ENCODE data around the gene ATP9B. TPM values are rescaled to one million over a fixed set of nuclear protein-coding genes. Genes with fewer than 3 reads are reported as not detected.

Gene ATP9B
- polyA plus RNA-seq, 1 of the 3 experiments (the other 2 are of a cell fraction), result 11.2 TPM

DNA sequence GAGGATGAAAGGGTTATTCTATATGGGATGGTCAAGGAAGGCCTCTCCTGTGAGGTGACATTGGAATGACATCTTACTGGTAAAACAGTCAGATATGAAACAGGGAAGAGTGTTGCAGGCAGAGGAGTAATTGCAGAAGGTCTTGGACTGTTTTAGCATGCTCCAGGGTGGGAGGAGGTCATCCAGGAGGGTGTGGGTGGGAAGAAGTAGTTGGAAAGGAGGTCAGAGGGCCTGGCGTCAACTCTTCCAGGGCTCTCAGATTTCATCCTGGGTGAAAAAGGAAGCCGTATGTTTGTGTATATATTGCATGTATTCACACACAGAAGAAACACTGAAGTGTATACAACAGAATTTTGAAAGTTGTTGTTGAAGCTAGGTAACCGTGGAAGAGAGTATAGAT lies 48.2 kb downstream of the ATP9B start:
- Histone ChIP-seq H3K9me3 (no peaks in the 10 kb centered on the region), H3K9ac (no peak overlapping the region), H3K4me1 (ENCODE audit: control insufficient read depth in 1 of 2, insufficient read depth in 2 of 2, low read depth in 1 of 2, low read length in 1 of 2) (no peaks in the 10 kb centered on the region), H3K4me3 (ENCODE audit: low read depth in 2 of 2, low read length in 1 of 2) (no peak overlapping the region), H3K36me3 (replicated peaks in 1 of 2; ENCODE audit: control insufficient read depth in 1 of 2, insufficient read depth in 2 of 2, low read length in 1 of 2) (peaks cover 0 to 9% of the 10 kb centered on the region in 2 experiments), H3K9me2 (no peaks in the 10 kb centered on the region), H3K27ac (ENCODE audit: low read depth in 2 of 2, low read length in 1 of 2) (no peak overlapping the region), H3K4me2 (no peak overlapping the region), H4K20me1 (ENCODE audit: insufficient read depth) (no peaks in the 10 kb centered on the region), H3F3A (replicated peaks; ENCODE audit: insufficient read depth) (no peaks in the 10 kb centered on the region), H3K79me2 (ENCODE audit: insufficient read depth) (no peaks in the 10 kb centered on the region), H2AFZ (ENCODE audit: low read depth) (no peak overlapping the region), H3K27me3 (ENCODE audit: insufficient read depth) (no peaks in the 10 kb centered on the region)
- CTCF ChIA-PET, result no interaction called here
- DNase-seq, result no peak
- POLR2A ChIA-PET, result no interaction called here
- TF ChIP-seq, protein P1, sequence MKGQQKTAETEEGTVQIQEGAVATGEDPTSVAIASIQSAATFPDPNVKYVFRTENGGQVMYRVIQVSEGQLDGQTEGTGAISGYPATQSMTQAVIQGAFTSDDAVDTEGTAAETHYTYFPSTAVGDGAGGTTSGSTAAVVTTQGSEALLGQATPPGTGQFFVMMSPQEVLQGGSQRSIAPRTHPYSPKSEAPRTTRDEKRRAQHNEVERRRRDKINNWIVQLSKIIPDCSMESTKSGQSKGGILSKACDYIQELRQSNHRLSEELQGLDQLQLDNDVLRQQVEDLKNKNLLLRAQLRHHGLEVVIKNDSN (IDR thresholded peaks at IDR 0.05; ENCODE audit: borderline replicate concordance, low read depth), result no peak
- no peak for TF ChIP-seq SIN3A (IDR thresholded peaks at IDR 0.05; ENCODE audit: borderline replicate concordance, low read depth, low read length)
- no peak for TF ChIP-seq FOXM1 (IDR thresholded peaks at IDR 0.05; ENCODE audit: low read depth)
- TF ChIP-seq CHD2 (IDR thresholded peaks at IDR 0.05; ENCODE audit: low read length, partially characterized antibody), result no peak
- TF ChIP-seq MXI1 (IDR thresholded peaks at IDR 0.05; ENCODE audit: low read depth, low read length), result no peak
- TF ChIP-seq, protein P2, sequence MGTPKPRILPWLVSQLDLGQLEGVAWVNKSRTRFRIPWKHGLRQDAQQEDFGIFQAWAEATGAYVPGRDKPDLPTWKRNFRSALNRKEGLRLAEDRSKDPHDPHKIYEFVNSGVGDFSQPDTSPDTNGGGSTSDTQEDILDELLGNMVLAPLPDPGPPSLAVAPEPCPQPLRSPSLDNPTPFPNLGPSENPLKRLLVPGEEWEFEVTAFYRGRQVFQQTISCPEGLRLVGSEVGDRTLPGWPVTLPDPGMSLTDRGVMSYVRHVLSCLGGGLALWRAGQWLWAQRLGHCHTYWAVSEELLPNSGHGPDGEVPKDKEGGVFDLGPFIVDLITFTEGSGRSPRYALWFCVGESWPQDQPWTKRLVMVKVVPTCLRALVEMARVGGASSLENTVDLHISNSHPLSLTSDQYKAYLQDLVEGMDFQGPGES (IDR thresholded peaks at IDR 0.05; ENCODE audit: low read depth, low read length), result no peak
- TF ChIP-seq GABPA (IDR thresholded peaks at IDR 0.05; ENCODE audit: low read depth), result no peak
- no peak for TF ChIP-seq RFX5 (IDR thresholded peaks at IDR 0.05; ENCODE audit: low read length)
- 98% methylated on average over 3 of the region's 3 CpGs for WGBS (ENCODE audit: low lambda C conversion rate)

DNA sequence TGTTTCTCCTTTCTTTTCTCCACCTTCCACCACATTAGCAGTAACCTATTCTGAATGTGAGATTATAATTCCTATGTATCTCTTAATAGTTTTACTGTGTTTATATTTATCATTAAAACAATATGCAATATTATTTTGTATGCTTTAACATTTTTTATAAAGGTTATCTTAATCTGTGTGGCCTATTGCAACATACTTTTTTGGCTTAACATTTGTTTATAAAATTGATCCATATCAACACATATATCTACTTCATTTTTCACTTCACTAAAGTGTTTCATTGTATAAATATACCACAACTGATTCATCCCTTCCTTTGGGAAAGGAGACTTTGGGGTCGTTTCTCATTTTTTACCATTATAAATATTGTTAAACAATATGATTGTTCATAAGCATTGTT lies 48.6 kb downstream of the ATP9B start:
- Histone ChIP-seq H3K9me2 (no peaks in the 10 kb centered on the region), H3K36me3 (replicated peaks in 1 of 2; ENCODE audit: control insufficient read depth in 1 of 2, insufficient read depth in 2 of 2, low read length in 1 of 2) (peaks cover 0 to 6% of the 10 kb centered on the region in 2 experiments), H2AFZ (ENCODE audit: low read depth) (no peak overlapping the region), H3K27ac (ENCODE audit: low read depth in 2 of 2, low read length in 1 of 2) (no peak overlapping the region), H3K27me3 (ENCODE audit: insufficient read depth) (no peaks in the 10 kb centered on the region), H3K4me2 (no peak overlapping the region), H3K9me3 (no peaks in the 10 kb centered on the region), H3K79me2 (ENCODE audit: insufficient read depth) (no peaks in the 10 kb centered on the region), H3K4me3 (ENCODE audit: low read depth in 2 of 2, low read length in 1 of 2) (no peak overlapping the region), H3F3A (replicated peaks; ENCODE audit: insufficient read depth) (no peaks in the 10 kb centered on the region), H4K20me1 (ENCODE audit: insufficient read depth) (no peaks in the 10 kb centered on the region), H3K9ac (no peak overlapping the region), H3K4me1 (ENCODE audit: control insufficient read depth in 1 of 2, insufficient read depth in 2 of 2, low read depth in 1 of 2, low read length in 1 of 2) (no peaks in the 10 kb centered on the region)
- no peak for TF ChIP-seq TCF12 (IDR thresholded peaks at IDR 0.05)
- no peak for TF ChIP-seq POLR2AphosphoS5 (IDR thresholded peaks at IDR 0.05; ENCODE audit: low read depth, low read length)
- TF ChIP-seq, protein P2 (IDR thresholded peaks at IDR 0.05; ENCODE audit: low read depth, low read length), result no peak
- TF ChIP-seq EZH2phosphoT487 (IDR thresholded peaks at IDR 0.05; ENCODE audit: borderline replicate concordance, low read depth), result no peak
- no peak for TF ChIP-seq GATA2 (CRISPR knock-in tag; IDR thresholded peaks at IDR 0.05)
- no peak for DNase-seq
- POLR2A ChIA-PET, result no interaction called here
- 85% methylated on average over 1 of the region's 1 CpG for WGBS (ENCODE audit: low lambda C conversion rate)
- CTCF ChIA-PET, result no interaction called here
